Mesodermal cell (in vitro differentiated cells): ENCODE measurements around the gene ACTR8.

ENCODE experiments used
- H3K27ac ChIP-seq: 2 replicates; pipeline ENCODE4 v1.7.0; 2013; ENCODE audit warnings: mild to moderate bottlenecking, low read depth, low read length, moderate library complexity; ENCODE audit not compliant: severe bottlenecking
- H3K36me3 ChIP-seq: 2 replicates; pipeline ENCODE4 v1.7.1; 2013; ENCODE audit warnings: mild to moderate bottlenecking, low read length, moderate library complexity; ENCODE audit not compliant: control insufficient read depth, insufficient read depth
- H3K4me1 ChIP-seq: one replicate; pipeline ENCODE4 v1.7.1; 2013; ENCODE audit warnings: mild to moderate bottlenecking, low read length; ENCODE audit not compliant: insufficient read depth, control insufficient read depth, poor library complexity, severe bottlenecking
- H3K4me3 ChIP-seq: 2 replicates; pipeline ENCODE4 v1.7.0; 2013; ENCODE audit warnings: low read length, control low read depth, mild to moderate bottlenecking; ENCODE audit not compliant: insufficient read depth, poor library complexity, severe bottlenecking; ENCODE audit errors: extremely low read depth
- H3K9me3 ChIP-seq: 2 replicates; pipeline ENCODE4 v1.7.1; 2013; ENCODE audit warnings: mild to moderate bottlenecking, low read length, moderate library complexity; ENCODE audit not compliant: control insufficient read depth
- WGBS, 2 experiments: methylation state at CpG; one replicate each; pipeline ENCODE4 v1.1.5; 2013; ENCODE audit warnings: missing lambda C conversion rate in 2 of 2; ENCODE audit not compliant: insufficient coverage in 2 of 2; 5-methylcytosine and 5-hydroxymethylcytosine counted together

ACTR8 gene

DNA sequence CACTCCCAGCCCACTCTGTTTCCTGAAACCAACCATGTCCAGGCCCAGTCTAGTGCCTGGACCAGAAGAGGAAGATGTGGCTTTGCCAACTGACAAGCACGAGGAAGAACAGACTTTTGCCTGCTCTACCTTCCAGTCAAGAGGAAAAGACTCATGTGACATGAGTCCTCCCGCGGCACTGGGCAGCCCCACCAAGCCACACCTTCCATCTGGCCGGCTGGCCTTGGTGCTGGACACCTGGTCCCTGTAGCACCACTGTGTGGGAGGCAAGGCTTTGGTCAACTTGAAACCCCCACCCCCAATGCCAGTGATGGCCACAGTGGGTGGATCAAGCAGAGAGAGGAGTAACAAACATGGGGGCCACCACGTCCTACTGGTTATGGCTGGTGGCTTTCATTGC is 48.3 kb downstream of the ACTR8 start:
- H3K4me1 ChIP-seq = no peaks in the 10 kb centered on the region
- 94 to 98% methylated on average over 4 to 5 of the region's 5 CpGs for WGBS, 2 experiments
- H3K9me3 ChIP-seq = no peaks in the 10 kb centered on the region
- H3K36me3 ChIP-seq = no peaks in the 10 kb centered on the region
- no peak overlapping the region for H3K4me3 ChIP-seq
- H3K27ac ChIP-seq = no peak overlapping the region

DNA sequence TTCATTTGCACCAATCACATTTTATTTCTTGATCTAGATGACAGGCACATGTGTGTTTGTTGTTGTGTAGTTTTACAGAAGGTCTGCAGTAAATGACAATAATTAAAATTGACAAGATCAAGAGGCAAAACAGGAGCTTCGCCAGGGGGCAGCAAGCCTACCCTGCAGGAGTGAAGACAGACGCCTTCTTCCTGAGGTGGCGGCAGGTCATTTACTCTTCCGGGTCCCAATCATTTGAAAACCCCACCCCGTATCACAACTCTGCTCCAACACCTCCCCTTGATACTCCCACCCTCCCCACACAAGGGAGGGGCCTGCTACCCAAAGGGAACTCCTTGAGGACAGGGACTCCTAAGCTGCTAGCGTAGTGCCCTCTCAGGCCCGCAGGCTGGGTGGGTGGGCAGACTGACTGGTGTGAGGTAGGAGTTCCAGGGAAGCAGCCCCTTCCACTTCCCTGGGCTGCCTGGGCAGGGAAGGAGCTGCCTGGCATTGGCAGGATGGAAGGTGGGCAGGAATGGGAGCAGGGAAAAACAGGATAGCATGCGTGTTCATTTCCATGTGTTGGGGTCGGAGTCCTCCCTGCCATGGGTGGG is 48.8 kb downstream of the ACTR8 start:
- Histone ChIP-seq H3K36me3 (no peaks in the 10 kb centered on the region), H3K9me3 (no peaks in the 10 kb centered on the region), H3K4me3 (no peak overlapping the region), H3K4me1 (no peaks in the 10 kb centered on the region), H3K27ac (no peak overlapping the region)
- 91 to 92% methylated on average over 6 to 8 of the region's 9 CpGs for WGBS, 2 experiments

DNA sequence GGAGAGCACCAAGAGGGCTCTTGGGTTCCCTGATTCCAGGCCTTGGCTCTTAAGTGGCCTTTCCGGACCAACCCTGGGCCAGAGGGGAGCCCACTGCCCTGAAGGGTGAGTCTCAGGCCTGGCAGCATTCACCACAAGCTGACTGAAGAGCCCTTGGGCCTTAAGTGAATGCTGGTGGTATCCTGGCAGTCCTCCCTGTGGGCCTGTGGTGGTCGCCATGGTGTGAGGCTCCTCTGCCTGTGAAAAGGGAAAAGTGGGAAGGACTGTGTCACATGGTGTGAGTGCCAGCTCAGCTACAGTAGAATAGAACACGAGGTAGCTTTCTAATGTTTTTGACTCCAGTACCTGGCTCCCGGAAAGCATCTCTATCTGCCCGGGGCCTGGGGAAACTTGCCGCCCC is 51.0 kb downstream of the ACTR8 start:
- Histone ChIP-seq H3K9me3 (no peaks in the 10 kb centered on the region), H3K27ac (no peak overlapping the region)
- 91 to 92% methylated on average over 6 of the region's 6 CpGs for WGBS, 2 experiments

DNA sequence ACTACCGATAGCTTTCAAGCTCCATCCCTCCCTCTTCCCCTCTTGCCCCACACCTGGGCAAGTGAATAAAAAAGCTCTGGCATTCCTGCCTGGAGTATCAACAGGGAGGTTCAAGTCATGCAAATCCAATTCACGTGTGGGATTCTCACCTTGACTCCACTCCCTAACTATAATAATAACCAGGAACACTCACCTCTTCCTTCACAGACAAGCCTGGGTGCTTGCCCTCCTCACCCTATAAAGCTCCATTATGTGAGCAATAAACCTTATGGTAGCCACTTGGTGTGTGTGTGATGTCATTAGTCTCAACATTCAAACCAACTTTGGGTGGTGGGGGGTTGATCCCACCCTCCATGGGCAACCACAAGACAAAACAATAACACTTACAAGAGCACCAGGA is 52.3 kb downstream of the ACTR8 start:
- H3K9me3 ChIP-seq = no peaks in the 10 kb centered on the region
- H3K36me3 ChIP-seq = no peaks in the 10 kb centered on the region
- 94 to 100% methylated on average over 1 to 2 of the region's 2 CpGs for WGBS, 2 experiments
- H3K4me3 ChIP-seq = no peak overlapping the region
- no peak overlapping the region for H3K27ac ChIP-seq
- peaks cover under 1% of the 10 kb centered on the region for H3K4me1 ChIP-seq

More for the DNA sequence above, 51.0 kb downstream of the ACTR8 start:
- Histone ChIP-seq H3K4me1 (no peaks in the 10 kb centered on the region), H3K36me3 (no peaks in the 10 kb centered on the region), H3K4me3 (no peak overlapping the region)

DNA sequence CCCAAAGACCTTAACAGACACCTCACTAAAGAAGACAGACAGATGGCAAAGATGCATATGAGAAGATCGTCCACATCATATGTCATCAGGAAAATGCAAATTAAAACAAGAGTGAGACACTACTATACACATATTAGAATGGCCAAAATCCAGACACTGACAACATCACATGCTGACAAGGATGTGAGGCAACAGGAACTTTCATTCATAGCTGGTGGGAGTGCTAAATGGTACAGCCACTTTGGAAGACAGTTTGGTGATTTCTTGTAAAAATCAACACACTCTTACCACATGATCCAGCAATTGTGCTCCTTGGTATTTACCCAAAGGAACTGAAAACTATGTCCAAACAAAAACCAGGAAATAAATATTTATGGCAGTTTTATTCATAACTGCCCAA is 53.4 kb downstream of the ACTR8 start:
- WGBS, 2 experiments = 83 to 100% methylated on average over 1 of the region's 1 CpG
- Histone ChIP-seq H3K4me3 (no peak overlapping the region), H3K27ac (no peak overlapping the region), H3K36me3 (no peaks in the 10 kb centered on the region), H3K4me1 (peaks cover 8% of the 10 kb centered on the region), H3K9me3 (no peaks in the 10 kb centered on the region)

DNA sequence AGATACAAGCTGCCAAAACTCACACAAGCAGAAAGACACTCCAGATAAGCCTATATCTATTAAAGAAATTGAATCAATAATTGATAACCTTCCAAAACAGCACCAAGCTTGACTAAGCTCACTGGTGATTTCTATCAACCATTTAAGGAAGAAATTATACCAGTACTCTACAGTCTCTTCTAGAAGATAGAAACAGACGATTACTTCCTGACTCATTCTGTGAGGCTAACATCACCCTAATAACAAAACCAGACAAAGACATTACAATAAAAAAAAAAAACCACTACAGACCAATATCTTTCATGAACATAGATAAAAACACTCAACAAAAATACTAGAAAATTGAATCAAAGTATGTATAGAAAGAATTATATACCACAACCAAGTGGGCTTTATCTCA is 55.9 kb downstream of the ACTR8 start:
- H3K4me3 ChIP-seq = no peak overlapping the region
- peaks cover 8% of the 10 kb centered on the region for H3K4me1 ChIP-seq
- WGBS, 2 experiments = no CpG with 5 or more reads among the region's 1 CpG
- no peaks in the 10 kb centered on the region for H3K36me3 ChIP-seq
- H3K9me3 ChIP-seq = no peaks in the 10 kb centered on the region
- no peak overlapping the region for H3K27ac ChIP-seq

DNA sequence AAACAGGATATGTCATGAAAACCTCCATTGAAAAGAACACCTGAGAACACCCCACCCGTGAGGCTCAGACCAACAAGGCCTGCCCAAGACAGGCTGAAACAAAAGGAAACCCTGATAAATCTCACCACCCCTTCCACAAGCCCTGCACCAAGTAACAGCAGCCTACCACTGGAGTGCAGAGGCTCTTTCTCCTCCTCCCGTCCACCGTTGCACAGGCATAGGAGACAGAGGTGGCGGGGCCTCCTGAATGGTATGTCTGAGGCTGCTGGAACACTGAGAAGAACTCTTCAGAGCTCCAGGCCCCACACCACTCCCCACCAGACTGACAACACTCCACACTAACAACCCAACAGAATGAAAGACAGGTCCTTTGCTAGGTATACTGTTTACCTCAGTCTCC is 57.2 kb downstream of the ACTR8 start:
- Histone ChIP-seq H3K36me3 (no peaks in the 10 kb centered on the region), H3K27ac (no peak overlapping the region), H3K4me1 (peaks cover 8% of the 10 kb centered on the region), H3K9me3 (no peaks in the 10 kb centered on the region), H3K4me3 (no peak overlapping the region)
- 100% methylated on average over 1 of the region's 4 CpGs for WGBS, 2 experiments

DNA sequence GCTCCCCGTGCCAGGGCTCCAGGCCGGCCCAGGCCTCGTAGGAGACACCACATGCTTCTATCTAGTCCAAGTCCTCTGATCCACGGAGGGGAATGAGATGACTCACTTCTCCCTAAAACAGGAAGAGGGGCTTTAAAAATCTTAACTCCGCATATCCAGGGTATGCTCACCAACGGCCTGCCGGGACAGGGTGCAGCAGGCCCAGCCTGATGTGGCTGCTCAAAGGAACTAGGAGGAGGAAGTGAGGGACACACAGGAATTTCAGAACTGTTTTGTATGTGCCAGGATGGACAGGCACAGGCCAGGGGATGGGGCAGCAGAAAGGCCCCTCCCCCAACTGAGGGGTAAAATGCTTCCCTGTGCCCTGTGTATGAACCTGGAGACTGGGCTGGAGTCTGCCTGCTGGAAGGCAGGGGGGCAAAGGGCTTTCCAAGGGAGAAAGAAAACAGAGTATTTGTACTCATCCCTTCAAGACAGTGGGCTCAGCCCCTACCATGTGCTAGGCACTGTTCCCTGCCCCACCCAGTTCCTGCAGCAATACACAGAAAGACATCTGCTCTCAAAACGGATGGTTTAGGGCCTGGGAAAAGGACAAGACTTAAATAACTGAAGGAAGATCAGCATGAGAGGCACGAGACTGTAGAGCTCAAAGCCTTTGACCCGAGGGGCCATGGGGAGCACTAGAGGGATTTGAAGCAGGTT is 57.8 kb downstream of the ACTR8 start:
- Histone ChIP-seq H3K4me1 (peaks cover 8% of the 10 kb centered on the region), H3K4me3 (no peak overlapping the region), H3K27ac (peak overlapping the region; percentile 62), H3K9me3 (no peaks in the 10 kb centered on the region), H3K36me3 (no peaks in the 10 kb centered on the region)
- 65 to 76% methylated on average over 8 to 10 of the region's 10 CpGs for WGBS, 2 experiments

DNA sequence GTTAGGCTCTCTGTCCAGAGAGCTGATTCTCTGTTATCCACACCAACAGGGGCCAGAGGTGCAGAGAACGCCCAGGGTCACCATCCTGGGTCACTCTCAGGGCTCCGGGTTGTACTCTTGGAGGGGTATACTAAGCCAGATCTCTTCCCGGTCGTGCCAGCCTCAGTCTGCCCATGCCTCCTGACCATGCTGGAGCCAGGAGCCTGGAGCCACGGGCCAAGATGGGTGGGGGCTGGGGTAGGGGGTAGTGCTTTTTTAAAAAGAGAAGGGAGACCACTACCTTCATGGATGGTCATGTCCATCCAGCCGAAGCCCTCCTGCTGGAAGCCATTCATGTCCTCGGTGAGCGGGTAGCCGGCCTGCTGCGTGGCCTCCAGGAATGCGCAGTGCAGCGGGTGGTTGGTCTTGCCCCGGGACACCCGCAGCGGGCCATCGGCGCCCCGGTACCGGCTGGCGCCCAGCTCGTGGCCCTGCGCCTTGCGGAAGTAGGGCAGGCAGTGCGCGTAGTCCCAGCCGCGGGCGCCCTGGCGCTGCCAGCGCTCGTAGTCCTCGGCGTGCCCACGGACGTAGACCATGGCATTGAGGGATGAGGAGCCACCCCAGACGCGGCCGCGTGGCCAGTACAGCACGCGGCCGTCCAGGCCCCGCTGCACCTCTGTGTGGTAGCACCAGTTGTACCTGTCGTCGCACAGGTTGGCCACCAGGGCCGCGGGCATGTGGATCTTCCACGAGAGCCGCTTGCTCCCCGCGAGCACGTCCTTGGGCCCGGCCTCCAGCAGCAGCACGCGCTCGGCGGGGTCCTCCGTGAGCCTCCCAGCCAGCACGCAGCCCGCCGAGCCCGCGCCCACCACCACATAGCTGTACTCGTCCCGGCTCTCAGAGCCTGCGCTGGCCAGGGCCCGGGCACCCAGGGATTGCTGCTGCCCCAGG is 58.7 kb downstream of the ACTR8 start:
- no peak overlapping the region for H3K4me3 ChIP-seq
- H3K9me3 ChIP-seq = no peaks in the 10 kb centered on the region
- WGBS, 2 experiments = 96% methylated on average over 61 to 63 of the region's 67 CpGs
- peak overlapping the region; percentile 62 for H3K27ac ChIP-seq
- H3K4me1 ChIP-seq = peaks cover 8% of the 10 kb centered on the region
- H3K36me3 ChIP-seq = no peaks in the 10 kb centered on the region

DNA sequence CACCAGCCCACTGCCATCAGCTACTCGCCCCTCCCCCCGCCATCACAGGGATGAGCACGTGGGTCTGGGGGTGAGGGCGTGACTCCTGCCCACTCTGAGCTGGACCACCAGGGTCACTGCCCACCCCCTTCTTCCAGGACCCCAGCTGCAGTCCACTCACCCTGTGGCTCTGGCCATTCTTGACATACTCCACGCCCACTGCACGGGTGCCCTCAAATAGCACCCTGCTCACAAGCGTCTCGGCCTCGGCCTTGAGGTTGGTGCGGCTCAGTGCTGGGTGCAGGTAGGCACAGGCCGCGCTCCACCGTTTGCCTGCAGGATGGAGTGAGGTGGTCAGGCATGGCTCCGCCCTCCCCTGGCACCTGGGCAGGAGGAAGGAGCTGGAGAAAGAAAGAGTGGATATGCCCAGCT is 59.6 kb downstream of the ACTR8 start:
- 89 to 98% methylated on average over 6 to 12 of the region's 14 CpGs for WGBS, 2 experiments

More for the DNA sequence above, 59.6 kb downstream of the ACTR8 start:
- Histone ChIP-seq H3K27ac (no peak overlapping the region), H3K36me3 (no peaks in the 10 kb centered on the region), H3K4me3 (no peak overlapping the region), H3K4me1 (peaks cover 8% of the 10 kb centered on the region), H3K9me3 (no peaks in the 10 kb centered on the region)
